Measurements from ENCODE around the gene ARHGAP30. TPM values are rescaled to one million over a fixed set of nuclear protein-coding genes. Genes with fewer than 3 reads are reported as not detected.
A peak's percentile ranks its signal among the peaks of the same experiment; 100 is the strongest.

The ARHGAP30 gene
- total RNA-seq, 1 donor from 2014 or later, result 63.7 TPM

DNA sequence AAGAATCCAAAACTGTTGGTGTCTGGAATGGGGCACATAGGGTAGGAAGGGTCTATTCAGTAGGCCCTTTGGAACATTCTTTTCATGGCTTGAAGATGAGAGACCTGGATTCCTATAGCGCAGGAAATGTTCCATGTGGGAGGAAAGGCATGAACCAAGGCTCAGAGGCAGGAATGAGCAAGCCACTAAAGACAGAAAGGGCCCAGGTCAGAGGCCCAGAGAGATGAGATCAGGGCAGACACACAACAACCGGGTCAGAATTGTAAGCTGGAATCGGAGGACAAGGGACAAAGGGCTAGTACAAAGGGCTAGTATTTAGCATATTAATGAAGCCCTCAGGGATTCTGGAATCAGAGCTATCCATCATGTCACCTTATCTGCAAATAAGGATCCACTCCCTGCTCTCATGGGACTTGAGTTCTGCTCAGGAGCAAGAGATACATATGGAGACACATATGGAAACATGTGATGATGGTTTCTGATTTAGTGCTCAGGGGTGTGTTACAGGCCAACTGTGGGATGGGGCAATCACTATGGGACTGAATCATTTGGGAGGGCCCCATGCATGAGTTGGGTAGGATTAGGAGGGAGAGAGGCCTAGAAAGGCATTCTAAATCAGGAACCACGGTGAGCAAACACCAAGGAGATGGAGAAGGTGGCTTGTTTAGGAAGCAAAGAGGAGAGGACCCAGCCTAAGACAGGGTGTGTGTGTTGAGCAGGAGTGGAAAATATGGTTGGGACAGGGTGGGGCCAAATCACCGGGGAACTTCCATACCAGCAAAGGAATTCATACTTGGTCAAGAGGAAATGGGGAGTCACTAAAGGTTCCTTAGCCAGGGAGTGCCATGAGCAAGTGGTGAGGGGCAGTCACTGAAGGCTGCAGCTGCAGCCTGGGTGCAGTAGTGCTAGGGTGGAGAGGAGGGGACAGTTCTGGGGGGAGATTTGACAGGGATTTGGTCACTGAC lies 11.0 kb upstream of the ARHGAP30 start:
- TF ChIP-seq, protein P1, sequence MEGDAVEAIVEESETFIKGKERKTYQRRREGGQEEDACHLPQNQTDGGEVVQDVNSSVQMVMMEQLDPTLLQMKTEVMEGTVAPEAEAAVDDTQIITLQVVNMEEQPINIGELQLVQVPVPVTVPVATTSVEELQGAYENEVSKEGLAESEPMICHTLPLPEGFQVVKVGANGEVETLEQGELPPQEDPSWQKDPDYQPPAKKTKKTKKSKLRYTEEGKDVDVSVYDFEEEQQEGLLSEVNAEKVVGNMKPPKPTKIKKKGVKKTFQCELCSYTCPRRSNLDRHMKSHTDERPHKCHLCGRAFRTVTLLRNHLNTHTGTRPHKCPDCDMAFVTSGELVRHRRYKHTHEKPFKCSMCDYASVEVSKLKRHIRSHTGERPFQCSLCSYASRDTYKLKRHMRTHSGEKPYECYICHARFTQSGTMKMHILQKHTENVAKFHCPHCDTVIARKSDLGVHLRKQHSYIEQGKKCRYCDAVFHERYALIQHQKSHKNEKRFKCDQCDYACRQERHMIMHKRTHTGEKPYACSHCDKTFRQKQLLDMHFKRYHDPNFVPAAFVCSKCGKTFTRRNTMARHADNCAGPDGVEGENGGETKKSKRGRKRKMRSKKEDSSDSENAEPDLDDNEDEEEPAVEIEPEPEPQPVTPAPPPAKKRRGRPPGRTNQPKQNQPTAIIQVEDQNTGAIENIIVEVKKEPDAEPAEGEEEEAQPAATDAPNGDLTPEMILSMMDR (IDR thresholded peaks at IDR 0.05), result no peak
- H3K27me3 ChIP-seq (ENCODE audit: low read depth), result no peaks in the 10 kb centered on the region
- DNase-seq (no peak), ATAC-seq (peak in 1 of 2 donors; percentile 2)
- H3K9me3 ChIP-seq, result no peaks in the 10 kb centered on the region
- H3K4me1 ChIP-seq, result peaks cover 23% of the 10 kb centered on the region
- intact Hi-C loops (cut with DNase I), result no loop called here
- H3K27ac ChIP-seq, result no peak overlapping the region
- peaks cover 10% of the 10 kb centered on the region for H3K36me3 ChIP-seq
- H3K4me3 ChIP-seq, result no peak overlapping the region

DNA sequence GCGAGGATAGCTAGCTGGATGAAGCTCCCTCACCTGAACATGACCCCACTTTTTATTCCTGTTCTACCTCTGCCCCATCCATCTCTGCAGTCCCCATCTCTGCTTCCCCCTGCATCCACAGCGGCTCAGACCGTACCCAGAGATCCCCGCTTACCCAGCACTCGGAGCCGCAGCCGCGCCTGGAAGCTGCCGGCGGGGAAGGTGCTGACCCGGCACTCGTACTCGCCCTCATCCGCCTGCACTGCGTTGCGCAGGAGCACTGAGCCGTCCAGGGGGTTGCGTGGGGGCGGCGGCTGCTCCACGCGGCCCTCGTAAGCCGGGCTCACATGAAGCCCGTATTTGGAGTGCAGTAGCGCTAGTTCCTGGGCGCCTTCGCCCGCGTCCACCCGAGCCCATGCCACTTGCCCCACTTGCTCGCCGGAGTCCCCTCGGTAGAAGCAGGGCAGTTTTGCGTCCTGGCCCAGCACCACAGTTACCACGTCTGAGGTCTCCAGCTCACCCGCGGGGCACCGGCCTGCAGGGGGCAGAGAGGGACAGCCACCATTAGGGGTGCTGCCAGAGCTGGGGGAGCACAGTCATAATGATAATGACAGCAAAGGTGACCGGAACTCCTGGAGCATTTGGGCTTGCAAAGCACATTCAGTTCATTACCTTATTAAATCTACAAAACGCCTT lies 9.9 kb upstream of the ARHGAP30 start:
- Histone ChIP-seq H3K27me3 (ENCODE audit: low read depth) (no peaks in the 10 kb centered on the region), H3K4me3 (no peak overlapping the region), H3K36me3 (peaks cover 10% of the 10 kb centered on the region), H3K4me1 (peaks cover 23% of the 10 kb centered on the region), H3K27ac (no peak overlapping the region), H3K9me3 (no peaks in the 10 kb centered on the region)
- TF ChIP-seq, protein P1 (IDR thresholded peaks at IDR 0.05), result no peak
- no peak for DNase-seq
- no peak for ATAC-seq
- intact Hi-C loops (cut with DNase I), result no loop called here

DNA sequence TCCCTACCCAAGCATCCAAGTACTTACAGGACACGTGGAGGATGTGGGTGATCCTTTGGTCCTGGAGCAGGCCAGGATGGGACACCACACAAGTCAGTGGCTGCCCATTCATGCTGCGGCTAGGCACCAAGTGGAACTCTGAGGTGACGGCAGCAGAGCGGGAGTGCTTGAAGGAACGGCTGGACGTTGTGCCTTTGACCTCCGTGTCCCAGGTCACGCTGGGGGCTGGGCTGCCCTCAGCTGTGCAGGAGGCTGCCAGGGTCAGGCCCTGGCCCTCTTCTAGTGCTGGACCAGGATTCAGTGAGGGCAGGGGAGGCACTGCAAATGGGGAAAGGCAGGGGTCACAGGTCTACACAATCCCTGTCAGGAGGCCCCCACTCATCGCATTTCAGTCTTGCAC lies 7.7 kb upstream of the ARHGAP30 start:
- intact Hi-C loops (cut with DNase I), result no loop called here
- Histone ChIP-seq H3K4me1 (peaks cover 6% of the 10 kb centered on the region), H3K36me3 (peaks cover 10% of the 10 kb centered on the region), H3K9me3 (no peaks in the 10 kb centered on the region), H3K27ac (no peak overlapping the region), H3K4me3 (no peak overlapping the region), H3K27me3 (ENCODE audit: low read depth) (no peaks in the 10 kb centered on the region)
- TF ChIP-seq, protein P1 (IDR thresholded peaks at IDR 0.05), result no peak
- DNase-seq (no peak), ATAC-seq (no peak)

DNA sequence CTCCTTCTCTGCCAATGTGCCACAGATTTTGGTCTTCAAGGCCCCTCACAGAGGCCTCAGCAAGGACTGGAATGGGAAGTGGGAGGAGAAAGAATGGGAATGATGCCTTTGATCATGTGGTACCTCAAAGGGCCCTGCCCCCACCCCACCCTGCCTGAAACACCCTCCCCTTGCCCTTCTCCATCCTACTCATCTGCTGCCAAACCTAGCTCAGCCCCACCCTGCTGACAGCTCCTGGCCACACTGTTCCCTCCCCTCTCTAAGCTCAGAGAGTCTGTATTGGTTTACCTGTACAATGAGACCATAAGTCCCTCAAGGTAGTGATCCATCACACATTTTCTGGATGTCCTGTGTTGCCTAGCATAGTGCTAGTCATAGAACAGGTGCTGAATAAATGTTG lies 6.7 kb upstream of the ARHGAP30 start:
- TF ChIP-seq, protein P1 (IDR thresholded peaks at IDR 0.05), result no peak
- Histone ChIP-seq H3K4me3 (no peak overlapping the region), H3K4me1 (peaks cover 6% of the 10 kb centered on the region), H3K9me3 (no peaks in the 10 kb centered on the region), H3K36me3 (peaks cover 10% of the 10 kb centered on the region), H3K27me3 (ENCODE audit: low read depth) (no peaks in the 10 kb centered on the region), H3K27ac (no peak overlapping the region)
- DNase-seq, result no peak
- intact Hi-C loops (cut with DNase I), result no loop called here
- no peak for ATAC-seq

DNA sequence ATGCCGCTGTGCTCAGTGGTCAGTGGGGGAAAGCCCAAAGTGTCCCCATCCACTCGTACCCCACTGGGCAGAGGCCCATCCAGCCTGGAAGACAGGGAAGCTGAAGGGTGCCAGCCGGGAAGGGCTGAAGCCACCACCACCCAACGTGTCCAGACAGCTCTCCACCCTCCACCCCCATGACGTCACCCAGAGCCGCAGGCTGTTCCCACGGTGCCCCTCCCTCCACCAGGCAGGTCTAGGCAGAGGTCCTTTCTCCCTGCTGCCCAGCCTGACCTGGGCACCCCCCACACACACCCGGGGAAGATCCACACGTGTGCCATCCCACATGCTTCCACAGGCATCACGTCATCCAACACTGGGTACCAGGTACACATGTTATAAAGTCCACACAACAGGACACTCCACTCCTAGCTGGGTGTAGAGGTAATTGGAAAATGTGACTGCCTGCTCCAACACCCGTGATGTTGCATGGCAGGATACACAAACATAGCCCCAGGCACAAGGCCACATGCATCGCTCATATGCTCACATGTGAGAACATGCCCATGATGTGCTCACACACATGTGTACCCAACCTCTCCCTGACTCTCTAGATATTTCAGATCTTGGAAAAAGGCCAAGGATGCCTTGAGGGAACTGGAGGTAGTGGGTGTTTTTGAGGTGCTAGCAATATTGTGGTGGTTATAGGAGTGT lies 5.1 kb upstream of the ARHGAP30 start:
- intact Hi-C loops (cut with DNase I), result no loop called here
- no peak for DNase-seq
- TF ChIP-seq, protein P1 (IDR thresholded peaks at IDR 0.05), result no peak

More for the DNA sequence above, 5.1 kb upstream of the ARHGAP30 start:
- H3K4me3 ChIP-seq, result no peak overlapping the region
- no peaks in the 10 kb centered on the region for H3K4me1 ChIP-seq
- H3K27ac ChIP-seq, result no peak overlapping the region
- H3K9me3 ChIP-seq, result no peaks in the 10 kb centered on the region
- H3K27me3 ChIP-seq (ENCODE audit: low read depth), result no peaks in the 10 kb centered on the region
- peaks cover 10% of the 10 kb centered on the region for H3K36me3 ChIP-seq
- no peak for ATAC-seq

Data from lower lobe of right lung (tissue), 2 donors.